Naive B cell (primary cell): ENCODE data around the gene TBX20. TPM values are rescaled to one million over a fixed set of nuclear protein-coding genes. Genes with fewer than 3 reads are reported as not detected.
"Not testable (repeated sequence)": the region's sequence is repeated elsewhere in the genome, so short reads cannot be mapped to it uniquely, and the experiment has no call there.

Source experiments
- ATAC-seq, 2 donors: fragments of 150-1000 bp; cut with Tn5 transposase; 2 replicates each; pipeline ENCODE4 v1.10.0; 2021; ENCODE audit warnings: low read depth in 2 of 2, mild to moderate bottlenecking in 2 of 2, moderate library complexity in 2 of 2
- DNase-seq: peaks from one replicate; pipeline ENCODE4 v3.0.0; 2022
- H3K27ac Mint-ChIP-seq, 6 donors: one replicate each; pipeline ENCODE4 v1.8.0; 2020 to 2022; ENCODE audit warnings: mild to moderate bottlenecking in 6 of 6, mixed read lengths in 6 of 6, moderate library complexity in 5 of 6, inconsistent platforms in 2 of 6
- H3K27me3 Mint-ChIP-seq, 3 donors: one replicate each; pipeline ENCODE4 v1.8.0; 2021 to 2022; ENCODE audit warnings: mixed read lengths in 3 of 3, mild to moderate bottlenecking in 1 of 3
- H3K36me3 Mint-ChIP-seq, 2 donors: one replicate each; pipeline ENCODE4 v1.8.0; 2020 to 2022; ENCODE audit warnings: mixed read lengths in 2 of 2, inconsistent platforms in 1 of 2, mild to moderate bottlenecking in 1 of 2
- H3K4me1 Mint-ChIP-seq, 3 donors: one replicate each; pipeline ENCODE4 v1.8.0; 2020 to 2022; ENCODE audit warnings: mixed read lengths in 3 of 3, inconsistent platforms in 1 of 3, mild to moderate bottlenecking in 1 of 3, moderate library complexity in 1 of 3
- H3K4me3 Mint-ChIP-seq, 8 donors: one replicate each; pipeline ENCODE4 v1.8.0; 2020 to 2022; ENCODE audit warnings: mild to moderate bottlenecking in 8 of 8, mixed read lengths in 8 of 8, moderate library complexity in 8 of 8, inconsistent platforms in 2 of 8
- H3K9me3 Mint-ChIP-seq, 7 donors: one replicate each; pipeline ENCODE4 v1.8.0; 2020 to 2022; ENCODE audit warnings: mixed read lengths in 7 of 7, mild to moderate bottlenecking in 5 of 7, inconsistent platforms in 2 of 7, moderate library complexity in 1 of 7
- polyA plus RNA-seq, 6 donors: library from polyadenylated mRNA; unstranded; fragments of 300-500 nt; fragmentation: Illumina TruSeq; gene quantifications; one replicate each; pipeline ENCODE4 v1.2.3, GENCODE V29; 2021; ENCODE audit warnings: low read depth in 6 of 6

The TBX20 gene
- polyA plus RNA-seq, 6 donors from 2014 or later = not detected

GRCh38 chr7:35228496-35229051 lies 25.3 kb downstream of the TBX20 start:
- not testable (repeated sequence) for H3K9me3 Mint-ChIP-seq, H3K27ac Mint-ChIP-seq, DNase-seq, ATAC-seq, H3K4me1 Mint-ChIP-seq, H3K4me3 Mint-ChIP-seq, H3K36me3 Mint-ChIP-seq
- H3K27me3 Mint-ChIP-seq = peaks cover 2 to 26% (median 5%) of the 10 kb centered on the region in 3 donors

- DNase-seq, H3K27ac Mint-ChIP-seq, ATAC-seq, H3K36me3 Mint-ChIP-seq, H3K4me1 Mint-ChIP-seq, H3K4me3 Mint-ChIP-seq, H3K9me3 Mint-ChIP-seq: not testable (repeated sequence)
- peaks cover 14 to 31% (median 16%) of the 10 kb centered on the region in 3 donors for H3K27me3 Mint-ChIP-seq
These were observed 26.5 kb downstream of the TBX20 start for GRCh38 chr7:35227438-35227837.

GRCh38 chr7:35222445-35222844 lies 31.5 kb downstream of the TBX20 start:
- H3K27me3 Mint-ChIP-seq = peaks cover 24 to 26% (median 26%) of the 10 kb centered on the region in 3 donors
- not testable (repeated sequence) for ATAC-seq, H3K27ac Mint-ChIP-seq, H3K4me3 Mint-ChIP-seq, H3K9me3 Mint-ChIP-seq, DNase-seq, H3K4me1 Mint-ChIP-seq, H3K36me3 Mint-ChIP-seq

GRCh38 chr7:35220176-35220575 lies 33.7 kb downstream of the TBX20 start:
- not testable (repeated sequence) for H3K27ac Mint-ChIP-seq, ATAC-seq, DNase-seq, H3K36me3 Mint-ChIP-seq, H3K4me3 Mint-ChIP-seq, H3K4me1 Mint-ChIP-seq, H3K9me3 Mint-ChIP-seq
- H3K27me3 Mint-ChIP-seq = peaks cover 24 to 34% (median 26%) of the 10 kb centered on the region in 3 donors

- H3K27ac Mint-ChIP-seq = not testable (repeated sequence)
These were observed 37.9 kb downstream of the TBX20 start for GRCh38 chr7:35216033-35216432.

GRCh38 chr7:35215063-35215462 lies 38.8 kb downstream of the TBX20 start:
- H3K36me3 Mint-ChIP-seq, DNase-seq, H3K9me3 Mint-ChIP-seq, ATAC-seq, H3K27ac Mint-ChIP-seq, H3K4me1 Mint-ChIP-seq, H3K4me3 Mint-ChIP-seq: not testable (repeated sequence)
- peaks cover 7 to 15% (median 13%) of the 10 kb centered on the region in 3 donors for H3K27me3 Mint-ChIP-seq

More at GRCh38 chr7:35216033-35216432, 37.9 kb downstream of the TBX20 start:
- DNase-seq, H3K4me3 Mint-ChIP-seq, H3K9me3 Mint-ChIP-seq, H3K4me1 Mint-ChIP-seq, ATAC-seq, H3K36me3 Mint-ChIP-seq: not testable (repeated sequence)
- peaks cover 7 to 18% (median 17%) of the 10 kb centered on the region in 3 donors for H3K27me3 Mint-ChIP-seq

- H3K4me3 Mint-ChIP-seq, H3K4me1 Mint-ChIP-seq, DNase-seq, H3K27me3 Mint-ChIP-seq, H3K36me3 Mint-ChIP-seq, ATAC-seq, H3K9me3 Mint-ChIP-seq, H3K27ac Mint-ChIP-seq: not testable (repeated sequence)
These were observed 47.0 kb downstream of the TBX20 start for GRCh38 chr7:35206924-35207323.

- not testable (repeated sequence) for ATAC-seq, H3K36me3 Mint-ChIP-seq, H3K27ac Mint-ChIP-seq, H3K9me3 Mint-ChIP-seq, H3K4me3 Mint-ChIP-seq, H3K4me1 Mint-ChIP-seq, H3K27me3 Mint-ChIP-seq, DNase-seq
These were observed 49.0 kb downstream of the TBX20 start for GRCh38 chr7:35204850-35205249.

- H3K9me3 Mint-ChIP-seq, DNase-seq, H3K36me3 Mint-ChIP-seq, H3K27ac Mint-ChIP-seq, H3K4me1 Mint-ChIP-seq, H3K27me3 Mint-ChIP-seq, H3K4me3 Mint-ChIP-seq, ATAC-seq: not testable (repeated sequence)
These were observed 49.9 kb downstream of the TBX20 start for GRCh38 chr7:35204031-35204430.

GRCh38 chr7:35202353-35202752 lies 51.5 kb downstream of the TBX20 start:
- H3K4me1 Mint-ChIP-seq, ATAC-seq: not testable (repeated sequence)

GRCh38 chr7:35200170-35200569 lies 53.7 kb downstream of the TBX20 start:
- H3K4me1 Mint-ChIP-seq, DNase-seq, ATAC-seq, H3K27ac Mint-ChIP-seq, H3K36me3 Mint-ChIP-seq, H3K9me3 Mint-ChIP-seq, H3K4me3 Mint-ChIP-seq: not testable (repeated sequence)
- H3K27me3 Mint-ChIP-seq = peaks cover 16 to 25% (median 18%) of the 10 kb centered on the region in 3 donors

More at GRCh38 chr7:35202353-35202752, 51.5 kb downstream of the TBX20 start:
- not testable (repeated sequence) for H3K36me3 Mint-ChIP-seq, H3K27ac Mint-ChIP-seq, H3K27me3 Mint-ChIP-seq, H3K9me3 Mint-ChIP-seq, DNase-seq, H3K4me3 Mint-ChIP-seq

- not testable (repeated sequence) for H3K9me3 Mint-ChIP-seq, DNase-seq, ATAC-seq, H3K4me1 Mint-ChIP-seq, H3K36me3 Mint-ChIP-seq, H3K4me3 Mint-ChIP-seq
- Mint-ChIP-seq H3K27ac (peak overlapping the region in 1 of 6 donors; percentile 36), H3K27me3 (peaks cover 17 to 33% (median 18%) of the 10 kb centered on the region in 3 donors)
These were observed 55.3 kb downstream of the TBX20 start for GRCh38 chr7:35198370-35199140.

- not testable (repeated sequence) for ATAC-seq, H3K9me3 Mint-ChIP-seq
These were observed 62.3 kb downstream of the TBX20 start for GRCh38 chr7:35191571-35191970.

GRCh38 chr7:35190146-35190773 lies 63.6 kb downstream of the TBX20 start:
- not testable (repeated sequence) for DNase-seq, H3K4me3 Mint-ChIP-seq, H3K36me3 Mint-ChIP-seq, ATAC-seq, H3K27ac Mint-ChIP-seq, H3K9me3 Mint-ChIP-seq
- Mint-ChIP-seq H3K27me3 (peaks cover 8 to 31% (median 25%) of the 10 kb centered on the region in 3 donors), H3K4me1 (peaks cover 6 to 14% (median 10%) of the 10 kb centered on the region in 3 donors)

More at GRCh38 chr7:35191571-35191970, 62.3 kb downstream of the TBX20 start:
- H3K27me3 Mint-ChIP-seq = peaks cover 13 to 29% (median 22%) of the 10 kb centered on the region in 3 donors
- not testable (repeated sequence) for H3K4me1 Mint-ChIP-seq, H3K27ac Mint-ChIP-seq, H3K4me3 Mint-ChIP-seq, H3K36me3 Mint-ChIP-seq, DNase-seq
